Activated CD8-positive, alpha-beta T cell treated with anti-CD3 and anti-CD28 coated beads for 36 hours (primary cell): ENCODE data around the gene RSRC1. TPM values are rescaled to one million over a fixed set of nuclear protein-coding genes. Genes with fewer than 3 reads are reported as not detected.

ENCODE experiments used
- ATAC-seq: fragments of 200-7000 bp; cut with Tn5 transposase; one replicate; pipeline ENCODE4 v1.10.0; 2021; ENCODE audit warnings: mild to moderate bottlenecking, moderate library complexity
- CTCF ChIA-PET: fragments of 350-600 bp; sonication (Branson Sonifier 250); formaldehyde crosslinking; loops from one replicate; lab custom pipeline; 2021; ENCODE audit warnings: antibody characterized with exemption; lab: Charles Lee
- POLR2A ChIA-PET: fragments of 350-600 bp; sonication (Branson Sonifier 250); formaldehyde crosslinking; loops from one replicate; lab custom pipeline; 2021; ENCODE audit warnings: antibody characterized with exemption; lab: Charles Lee
- DNase-seq: peaks from one replicate; pipeline ENCODE4 v3.0.0-alpha.2; 2020
- H3K27ac Mint-ChIP-seq: one replicate; pipeline ENCODE4 v1.8.0; 2021; ENCODE audit warnings: mild to moderate bottlenecking, mixed read lengths
- H3K27me3 Mint-ChIP-seq: one replicate; pipeline ENCODE4 v1.8.0; 2021; ENCODE audit warnings: mixed read lengths
- H3K36me3 Mint-ChIP-seq: one replicate; pipeline ENCODE4 v1.8.0; 2021; ENCODE audit warnings: low read depth, mixed read lengths
- H3K4me1 Mint-ChIP-seq: one replicate; pipeline ENCODE4 v1.8.0; 2021; ENCODE audit warnings: low read depth, mixed read lengths
- H3K4me3 Mint-ChIP-seq: one replicate; pipeline ENCODE4 v1.8.0; 2021; ENCODE audit warnings: mild to moderate bottlenecking, moderate library complexity, mixed read lengths
- H3K9me3 Mint-ChIP-seq: one replicate; pipeline ENCODE4 v1.8.0; 2021; ENCODE audit warnings: mixed read lengths
- CTCF ChIP-seq: fragments of 200-600 bp; IDR thresholded peaks from one replicate; pipeline ENCODE4 v1.8.0; 2022; ENCODE audit warnings: antibody characterized with exemption, mild to moderate bottlenecking
- intact Hi-C: fragments of 100-400 bp; cut with micrococcal nuclease; formaldehyde crosslinking; loops from one replicate; pipeline ENCODE4 v1.10.0; 2022
- total RNA-seq, 2 experiments: library from RNA; stranded (reverse); gene quantifications; one replicate each; pipeline ENCODE4 v1.2.3, GENCODE V29; 2021

RSRC1 gene
- total RNA-seq, 2 experiments from 2014 or later, result 37.9 to 44.7 TPM

- Mint-ChIP-seq H3K4me1 (no peaks in the 10 kb centered on the region), H3K4me3 (no peak overlapping the region)
- intact Hi-C loops, result no loop called here
Observed at GRCh38 chr3:158565076-158565475, 455.2 kb downstream of the RSRC1 start.

GRCh38 chr3:158568784-158569183 is 458.9 kb downstream of the RSRC1 start:
- intact Hi-C loops, result no loop called here
- Mint-ChIP-seq H3K27me3 (peaks cover 46% of the 10 kb centered on the region), H3K4me3 (no peak overlapping the region), H3K36me3 (peaks cover 2% of the 10 kb centered on the region), H3K4me1 (peaks cover 10% of the 10 kb centered on the region), H3K27ac (no peak overlapping the region), H3K9me3 (peaks cover 3% of the 10 kb centered on the region)
- ATAC-seq (no peak), DNase-seq (no peak)
- no peak for TF ChIP-seq CTCF
- ChIA-PET POLR2A (no interaction called here), CTCF (interaction anchor here (1.2 kb wide), 1 partner anchor 159 kb away, joined by 4 read pairs; no protein-coding TSS in a partner anchor)

More at GRCh38 chr3:158565076-158565475, 455.2 kb downstream of the RSRC1 start:
- Mint-ChIP-seq H3K9me3 (peaks cover 3% of the 10 kb centered on the region), H3K27me3 (peaks cover 36% of the 10 kb centered on the region), H3K27ac (no peak overlapping the region), H3K36me3 (no peaks in the 10 kb centered on the region)
- ChIA-PET CTCF (no interaction called here), POLR2A (no interaction called here)
- ATAC-seq (no peak), DNase-seq (no peak)
- TF ChIP-seq CTCF, result no peak

GRCh38 chr3:158569794-158570193 is 459.9 kb downstream of the RSRC1 start:
- ATAC-seq, result no peak
- H3K9me3 Mint-ChIP-seq, result peaks cover 3% of the 10 kb centered on the region
- no peak for TF ChIP-seq CTCF
- intact Hi-C loops, result no loop called here
- DNase-seq, result no peak
- no peak overlapping the region for H3K4me3 Mint-ChIP-seq
- H3K4me1 Mint-ChIP-seq, result peaks cover 10% of the 10 kb centered on the region
- ChIA-PET CTCF (interaction anchor here (1.5 kb wide), 1 partner anchor 31 kb away, joined by 3 read pairs; no protein-coding TSS in a partner anchor), POLR2A (no interaction called here)
- no peak overlapping the region for H3K27ac Mint-ChIP-seq
- peaks cover 2% of the 10 kb centered on the region for H3K36me3 Mint-ChIP-seq
- H3K27me3 Mint-ChIP-seq, result peaks cover 44% of the 10 kb centered on the region

GRCh38 chr3:158570999-158571702 is 461.3 kb downstream of the RSRC1 start, which contains the start of gene MLF1:
Gene MLF1, plus strand, starts transcription at chr3:158571194. Its CDS starts 107 bp downstream, at chr3:158571301.
- intact Hi-C loops, result no loop called here
- no peak for TF ChIP-seq CTCF
- ChIA-PET POLR2A (no interaction called here), CTCF (interaction anchor here (0.9 to 1.5 kb wide), 2 partner anchors 33 to 157 kb away, joined by 3 read pairs; no protein-coding TSS in a partner anchor)
- Mint-ChIP-seq H3K4me3 (peak within 1 kb of the TSS; percentile 74), H3K9me3 (no peaks in the 10 kb centered on the region), H3K36me3 (peaks cover 2% of the 10 kb centered on the region), H3K27me3 (peaks cover 41% of the 10 kb centered on the region), H3K4me1 (peaks cover 10% of the 10 kb centered on the region), H3K27ac (peak within 1 kb of the TSS; percentile 16)
- ATAC-seq, result peak; percentile 99
- DNase-seq, result peak; percentile 85

- no peak for ATAC-seq
- Mint-ChIP-seq H3K36me3 (peaks cover 2% of the 10 kb centered on the region), H3K27ac (no peak overlapping the region), H3K9me3 (no peaks in the 10 kb centered on the region), H3K4me1 (peaks cover 10% of the 10 kb centered on the region), H3K27me3 (peaks cover 38% of the 10 kb centered on the region), H3K4me3 (no peak overlapping the region)
- ChIA-PET POLR2A (no interaction called here), CTCF (no interaction called here)
- DNase-seq, result no peak
- intact Hi-C loops, result no loop called here
- TF ChIP-seq CTCF, result no peak
Observed at GRCh38 chr3:158571969-158572765, 462.3 kb downstream of the RSRC1 start.
